Measurements from ENCODE around the gene OR11H12. TPM values are rescaled to one million over a fixed set of nuclear protein-coding genes. Genes with fewer than 3 reads are reported as not detected.
"Not testable (repeated sequence)": the region's sequence is repeated elsewhere in the genome, so short reads cannot be mapped to it uniquely, and the experiment has no call there.

Gene OR11H12
- polyA plus RNA-seq, 1 of the 3 experiments (the other 2 are of a cell fraction) = not detected

GRCh38 chr14:18646075-18646730 is 45.3 kb downstream of the OR11H12 start:
- CTCF ChIA-PET; H3K79me2 ChIP-seq (ENCODE audit: insufficient read depth); DNase-seq; H3F3A ChIP-seq (replicated peaks; ENCODE audit: insufficient read depth); H3K9ac ChIP-seq; H3K9me2 ChIP-seq; H3K36me3 ChIP-seq (replicated peaks in 1 of 2; ENCODE audit: control insufficient read depth in 1 of 2, insufficient read depth in 2 of 2, low read length in 1 of 2); H3K4me2 ChIP-seq; H2AFZ ChIP-seq (ENCODE audit: low read depth); H4K20me1 ChIP-seq (ENCODE audit: insufficient read depth); POLR2A ChIA-PET; H3K27me3 ChIP-seq (ENCODE audit: insufficient read depth); H3K27ac ChIP-seq (ENCODE audit: low read depth in 2 of 2, low read length in 1 of 2); H3K4me1 ChIP-seq (ENCODE audit: control insufficient read depth in 1 of 2, insufficient read depth in 2 of 2, low read depth in 1 of 2, low read length in 1 of 2); H3K9me3 ChIP-seq; H3K4me3 ChIP-seq (ENCODE audit: low read depth in 2 of 2, low read length in 1 of 2): not testable (repeated sequence)
- 12% methylated on average over 19 of the region's 45 CpGs for WGBS (ENCODE audit: low lambda C conversion rate)

Small RNA genes lying within 50 kb of the gene (small RNA-seq; reads per million reads assigned to genes)
- gene CR383656.6 (0 reads per million in 7 experiments), gene CR383656.7 (0 reads per million in 7 experiments), gene CR383656.9 (0 reads per million in 7 experiments)

Measured in SK-N-SH (cell line).